Fibroblast of lung (primary cell): ENCODE data around the gene MYOZ3.

Experiments
- CTCF ChIP-seq, 2 donors: IDR thresholded peaks in 1 of 2; conservative IDR thresholded peaks in 1 of 2; 1 replicate in 1 of 2; 2 replicates in 1 of 2; pipeline ENCODE4 v1.5.1; 2011 to 2012; ENCODE audit warnings: low read length in 2 of 2, control low read depth in 1 of 2, inconsistent platforms in 1 of 2, low read depth in 1 of 2, mild to moderate bottlenecking in 1 of 2
- EZH2 ChIP-seq: IDR thresholded peaks from 2 replicates; pipeline ENCODE4 v1.5.1; 2012; ENCODE audit warnings: low read length, control low read depth, mild to moderate bottlenecking; ENCODE audit errors: missing control alignments

DNA sequence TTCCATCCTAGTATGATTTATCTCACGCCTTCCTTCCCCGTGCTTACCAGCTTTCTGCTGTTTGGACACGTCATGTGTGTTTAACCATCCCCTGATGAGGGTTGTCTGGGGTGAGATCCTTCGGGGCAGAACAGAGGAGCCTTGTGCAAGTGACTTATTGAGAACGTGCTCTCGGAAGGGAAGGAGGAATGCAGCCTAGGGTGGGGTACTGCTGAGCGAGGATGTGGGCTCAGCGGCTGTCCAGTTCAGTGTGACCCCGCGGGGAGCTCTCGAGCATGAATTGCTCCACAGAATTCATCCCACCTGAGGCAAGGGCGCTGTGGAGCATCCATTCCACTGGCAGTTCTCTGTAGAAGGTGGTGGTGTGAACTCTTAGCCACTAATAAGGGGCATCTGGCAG lies 4.0 kb downstream of the MYOZ3 start:
- TF ChIP-seq CTCF (conservative IDR thresholded peaks at IDR 0.05 in 1 of 2, IDR thresholded peaks at IDR 0.05 in 1 of 2; ENCODE audit: low read depth in 1 of 2, low read length in 2 of 2) (no peak), EZH2 (no peak)
